Parathyroid adenoma (tissue), 2 donors: ENCODE measurements around the gene EXOSC5.
A peak's percentile ranks its signal among the peaks of the same experiment; 100 is the strongest.

Source experiments
- H2AFZ ChIP-seq: fragments of 300-600 bp; sonication (generic); one replicate; pipeline ENCODE4 v1.7.0; 2017; ENCODE audit warnings: antibody characterized with exemption, mild to moderate bottlenecking
- H3K27ac ChIP-seq: fragments of 300-600 bp; sonication (generic); one replicate; pipeline ENCODE4 v1.7.0; 2017
- H3K27me3 ChIP-seq: fragments of 300-600 bp; sonication (generic); one replicate; pipeline ENCODE4 v1.7.0; 2017; ENCODE audit warnings: low read length; ENCODE audit not compliant: control insufficient read depth, insufficient read depth
- H3K36me3 ChIP-seq: fragments of 300-600 bp; sonication (generic); one replicate; pipeline ENCODE4 v1.7.0; 2017; ENCODE audit warnings: low read length; ENCODE audit not compliant: control insufficient read depth, insufficient read depth
- H3K4me1 ChIP-seq: fragments of 300-600 bp; sonication (generic); one replicate; pipeline ENCODE4 v1.7.0; 2017; ENCODE audit warnings: control low read depth
- H3K4me2 ChIP-seq: fragments of 300-600 bp; sonication (generic); one replicate; pipeline ENCODE4 v1.7.0; 2017; ENCODE audit warnings: low read length
- H3K4me3 ChIP-seq: fragments of 300-600 bp; sonication (generic); one replicate; pipeline ENCODE4 v1.7.0; 2017; ENCODE audit warnings: low read depth, low read length
- H3K79me2 ChIP-seq: fragments of 300-600 bp; sonication (generic); one replicate; pipeline ENCODE4 v1.7.0; 2017; ENCODE audit warnings: control low read depth
- H3K9ac ChIP-seq: fragments of 300-600 bp; sonication (generic); one replicate; pipeline ENCODE4 v1.7.0; 2017; ENCODE audit warnings: mild to moderate bottlenecking
- H3K9me3 ChIP-seq: fragments of 300-600 bp; sonication (generic); one replicate; pipeline ENCODE4 v1.7.0; 2017; ENCODE audit warnings: low read length; ENCODE audit not compliant: control insufficient read depth
- CTCF ChIP-seq: fragments of 300-600 bp; sonication (generic); IDR thresholded peaks from one replicate; pipeline ENCODE4 v1.7.0; 2017; ENCODE audit warnings: antibody characterized with exemption, mild to moderate bottlenecking
- donor health status: primary hyperparathyroidism.

EXOSC5 gene

DNA sequence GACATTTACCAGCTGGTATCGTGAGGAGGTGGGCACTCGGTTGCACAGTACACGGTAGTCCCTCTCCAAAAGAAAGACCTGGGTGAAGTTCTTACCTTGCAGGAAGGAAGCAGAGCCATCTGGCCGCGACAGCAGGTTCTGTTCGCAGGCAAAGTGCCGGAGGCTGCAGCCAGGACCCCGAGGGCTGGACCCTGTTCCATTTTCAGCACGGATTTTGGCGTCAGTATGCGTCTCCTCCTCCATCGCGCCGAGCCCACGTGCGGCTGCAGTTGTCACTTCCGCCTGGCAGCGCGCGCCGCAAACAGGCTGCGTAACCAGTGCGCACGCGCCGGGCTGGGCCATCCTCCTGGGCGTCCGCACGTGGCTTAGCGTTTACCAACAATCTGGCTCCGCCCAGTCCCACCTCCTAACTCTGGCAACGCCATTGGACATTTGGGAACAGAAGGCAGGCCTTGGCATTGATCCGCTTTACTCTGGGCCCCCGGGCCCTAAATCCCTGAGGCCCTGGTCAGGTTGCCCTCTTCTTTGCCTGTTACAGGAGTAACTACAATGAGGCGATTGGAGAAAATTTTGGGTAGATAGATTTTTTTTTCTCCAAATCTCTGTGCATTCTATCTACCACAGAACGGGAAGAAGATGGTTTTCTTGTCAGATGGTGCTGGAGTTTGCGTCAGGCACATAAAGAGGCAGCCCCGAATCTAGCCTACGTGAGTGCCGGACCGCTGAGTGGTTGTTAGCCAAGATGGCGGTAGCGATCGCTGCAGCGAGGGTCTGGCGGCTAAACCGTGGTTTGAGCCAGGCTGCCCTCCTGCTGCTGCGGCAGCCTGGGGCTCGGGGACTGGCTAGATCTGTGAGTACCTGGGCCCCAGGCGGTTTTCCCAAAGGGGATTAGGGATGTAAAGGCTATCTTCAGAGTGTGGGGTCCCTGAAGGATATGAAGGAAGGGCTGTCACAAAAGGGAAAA is at the start of gene EXOSC5, which contains the start of gene BCKDHA:
TSS of gene EXOSC5 (minus strand) at position 274 of the 964 bp plus-strand sequence. CDS start at position 243, 31 bp downstream.
TSS of gene BCKDHA (plus strand) at position 733 of the 964 bp plus-strand sequence. CDS start at position 743, 10 bp downstream.
- H3K27me3 ChIP-seq: no peaks in the 10 kb centered on the region
- H3K4me2 ChIP-seq: peak within 1 kb of the TSS; percentile 91
- H3K27ac ChIP-seq: peak within 1 kb of the TSS; percentile 94
- peak within 1 kb of the TSS; percentile 90 for H2AFZ ChIP-seq
- peak within 1 kb of the TSS; percentile 99 for H3K4me3 ChIP-seq
- no peaks in the 10 kb centered on the region for H3K9me3 ChIP-seq
- TF ChIP-seq CTCF: no peak
- peak within 1 kb of the TSS; percentile 62 for H3K9ac ChIP-seq
- H3K79me2 ChIP-seq: peaks cover 32% of the 10 kb centered on the region
- peaks cover 9% of the 10 kb centered on the region for H3K4me1 ChIP-seq
- no peaks in the 10 kb centered on the region for H3K36me3 ChIP-seq

DNA sequence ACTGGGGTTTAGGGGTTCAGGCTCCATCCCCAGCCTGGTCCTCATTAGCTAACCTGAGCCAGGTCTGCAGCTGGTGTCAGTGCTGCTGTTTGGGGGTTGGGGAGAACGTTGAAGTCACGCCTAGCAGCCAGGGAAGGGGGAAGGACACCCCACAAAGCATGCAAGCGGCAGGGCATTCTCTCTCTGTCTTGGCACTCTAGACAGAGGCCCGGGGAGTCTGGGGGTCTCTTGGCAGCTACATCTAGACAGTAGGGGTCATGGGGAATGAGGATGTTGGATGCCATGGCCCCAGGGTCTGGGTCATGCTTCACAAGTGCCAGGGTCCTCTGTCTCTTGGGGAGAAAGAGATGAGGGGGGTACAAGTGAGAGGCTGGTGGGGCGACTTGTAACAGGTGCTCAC is 48.4 kb upstream of the EXOSC5 start:
- Histone ChIP-seq H3K9me3 (no peaks in the 10 kb centered on the region), H3K4me1 (no peaks in the 10 kb centered on the region), H3K9ac (no peak overlapping the region), H3K4me3 (no peak overlapping the region), H3K79me2 (no peaks in the 10 kb centered on the region), H3K27ac (no peak overlapping the region), H2AFZ (no peak overlapping the region), H3K4me2 (no peak overlapping the region), H3K36me3 (no peaks in the 10 kb centered on the region), H3K27me3 (no peaks in the 10 kb centered on the region)
- TF ChIP-seq CTCF: no peak

DNA sequence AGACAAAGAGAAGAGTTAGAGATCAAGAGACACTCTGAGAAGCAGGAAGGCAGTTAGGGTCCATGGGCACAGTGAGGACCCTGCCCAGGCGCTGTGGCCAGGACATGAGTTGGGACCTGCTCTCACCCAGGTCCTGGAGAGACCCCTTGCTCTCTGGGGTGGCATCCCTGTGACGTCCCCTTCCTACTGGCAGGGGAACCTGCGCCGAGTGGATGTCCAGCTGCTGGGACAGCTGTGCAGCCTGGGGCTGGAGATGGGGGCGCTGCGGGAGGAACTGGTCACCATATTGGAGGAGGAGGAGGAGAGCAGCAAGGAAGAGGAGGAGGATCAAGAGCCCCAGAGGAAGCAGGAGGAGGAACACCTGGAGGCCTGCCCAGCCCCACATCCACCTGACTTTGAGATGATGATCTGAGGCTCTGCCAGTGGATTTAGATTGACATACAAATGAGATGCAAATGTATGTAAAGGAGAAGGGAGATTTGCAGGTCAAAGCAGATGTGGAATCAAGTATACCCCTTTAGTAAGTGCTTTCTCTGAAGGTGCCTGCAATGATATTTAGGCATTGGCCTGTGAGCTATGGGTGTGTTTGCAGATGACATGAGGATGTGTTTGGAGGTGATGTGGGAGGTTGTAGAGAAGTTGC is 46.8 kb upstream of the EXOSC5 start:
- no peaks in the 10 kb centered on the region for H3K9me3 ChIP-seq
- no peaks in the 10 kb centered on the region for H3K79me2 ChIP-seq
- H3K9ac ChIP-seq: no peak overlapping the region
- H3K36me3 ChIP-seq: no peaks in the 10 kb centered on the region
- H3K4me2 ChIP-seq: no peak overlapping the region
- no peak overlapping the region for H3K4me3 ChIP-seq
- H3K4me1 ChIP-seq: no peaks in the 10 kb centered on the region
- no peak overlapping the region for H3K27ac ChIP-seq
- no peak for TF ChIP-seq CTCF
- H3K27me3 ChIP-seq: no peaks in the 10 kb centered on the region
- no peak overlapping the region for H2AFZ ChIP-seq

DNA sequence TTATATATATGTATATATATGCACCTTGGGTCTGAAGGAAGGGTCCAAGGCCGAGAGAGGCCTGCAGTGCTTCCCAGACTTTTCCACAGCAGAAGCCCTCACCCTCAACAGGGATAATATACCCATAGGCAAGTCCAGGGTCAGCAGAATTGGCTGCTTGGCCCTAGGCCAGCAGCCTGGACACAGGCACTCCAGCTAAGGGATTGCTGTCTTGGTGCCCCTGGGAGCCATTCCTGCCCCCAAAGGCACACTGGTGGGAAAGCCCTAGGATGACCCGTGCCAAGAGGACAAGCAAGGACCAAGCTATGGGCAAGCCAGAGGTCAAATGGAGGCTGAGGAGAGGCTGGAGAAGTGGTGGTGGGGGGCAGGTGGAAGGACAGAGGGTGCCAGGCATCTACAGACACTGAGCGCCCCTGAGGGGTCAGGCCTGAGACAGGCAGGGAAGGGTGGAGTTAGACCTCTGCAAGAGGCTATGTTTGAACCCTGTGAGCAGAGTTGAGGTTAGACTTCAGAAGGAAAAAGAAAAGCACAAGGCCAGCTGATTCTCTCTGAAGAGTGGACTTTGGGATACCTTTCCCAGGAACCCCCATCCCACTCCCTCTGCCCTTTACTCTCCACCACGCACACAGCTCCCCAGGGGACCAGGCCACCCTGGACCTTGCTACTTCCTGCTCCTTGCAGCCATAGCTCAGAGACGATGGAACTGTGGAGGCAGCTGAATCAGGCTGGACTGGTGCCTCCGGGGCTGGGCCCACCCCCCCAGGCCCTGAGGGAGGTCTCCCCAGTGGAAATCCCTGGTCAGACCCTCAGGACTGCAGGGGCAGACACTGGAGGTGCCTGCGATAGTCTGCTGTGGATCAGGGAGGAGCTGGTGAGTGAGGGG is 45.6 kb upstream of the EXOSC5 start, which contains the start of gene ERICH4:
TSS of gene ERICH4 (plus strand) at position 684 of the 883 bp plus-strand sequence. CDS start at position 698, 14 bp downstream.
- TF ChIP-seq CTCF: no peak
- Histone ChIP-seq H3K4me1 (no peaks in the 10 kb centered on the region), H3K4me2 (no peak within 1 kb of the TSS), H3K27ac (no peak within 1 kb of the TSS), H3K36me3 (no peaks in the 10 kb centered on the region), H3K79me2 (no peaks in the 10 kb centered on the region), H3K4me3 (no peak within 1 kb of the TSS), H3K9me3 (no peaks in the 10 kb centered on the region), H2AFZ (peak within 1 kb of the TSS; percentile 19), H3K27me3 (no peaks in the 10 kb centered on the region), H3K9ac (no peak within 1 kb of the TSS)
